PFSK-1 (cell line): Measurements from ENCODE around the gene LRRTM2.

Experiments
- FOXP2 ChIP-seq: optimal IDR thresholded peaks from 2 replicates; pipeline ENCODE3; 2011; ENCODE audit warnings: borderline replicate concordance, control low read depth, inconsistent platforms; ENCODE audit not compliant: insufficient read depth; ENCODE audit errors: extremely low read length, extremely low read depth
- POLR2AphosphoS5 ChIP-seq: IDR thresholded peaks from 2 replicates; pipeline ENCODE4 v1.6.1; 2012; ENCODE audit warnings: low read depth, mild to moderate bottlenecking, control low read depth, low read length, moderate library complexity
- SIN3A ChIP-seq: IDR thresholded peaks from 2 replicates; pipeline ENCODE4 v1.6.1; 2012; ENCODE audit warnings: mild to moderate bottlenecking, low read length, moderate library complexity, borderline replicate concordance; ENCODE audit not compliant: insufficient read depth
- TAF1 ChIP-seq: IDR thresholded peaks from 2 replicates; pipeline ENCODE4 v1.6.1; 2012; ENCODE audit warnings: low read length, control low read depth, borderline replicate concordance; ENCODE audit not compliant: insufficient read depth
- TF ChIP-seq, protein P1 (sequence below), 2 experiments: IDR thresholded peaks; 2 replicates each; pipeline versions ENCODE4 v1.6.1 to v1.8.0; 2011 to 2012; ENCODE audit warnings: low read depth in 2 of 2, low read length in 2 of 2, control low read depth in 1 of 2, inconsistent platforms in 1 of 2, mild to moderate bottlenecking in 1 of 2, moderate library complexity in 1 of 2; ENCODE audit not compliant: insufficient read depth in 1 of 2

The LRRTM2 gene

DNA sequence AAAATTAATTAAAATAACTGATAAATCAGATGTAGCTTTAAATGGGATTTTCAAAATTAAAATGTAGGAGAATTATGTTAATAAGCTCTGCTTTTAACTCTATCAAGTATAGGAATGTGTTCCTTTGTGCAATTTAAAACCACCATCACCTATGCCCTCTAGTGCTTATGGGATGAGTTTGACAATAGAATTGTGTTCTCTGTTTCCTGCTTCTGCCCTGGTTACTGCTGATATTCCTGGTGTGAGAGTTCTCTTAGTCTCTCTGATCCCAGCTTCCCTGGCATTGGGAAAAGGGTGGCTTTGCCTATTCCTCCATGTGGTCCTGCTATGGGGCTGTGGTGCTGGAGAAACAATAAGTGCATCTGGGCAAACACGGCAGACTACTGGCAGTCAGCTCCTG, 8.1 kb downstream of the LRRTM2 start:
- TF ChIP-seq POLR2AphosphoS5 = no peak
- TF ChIP-seq SIN3A = no peak
- TF ChIP-seq TAF1 = no peak
- TF ChIP-seq FOXP2 = no peak
- TF ChIP-seq, protein P1, sequence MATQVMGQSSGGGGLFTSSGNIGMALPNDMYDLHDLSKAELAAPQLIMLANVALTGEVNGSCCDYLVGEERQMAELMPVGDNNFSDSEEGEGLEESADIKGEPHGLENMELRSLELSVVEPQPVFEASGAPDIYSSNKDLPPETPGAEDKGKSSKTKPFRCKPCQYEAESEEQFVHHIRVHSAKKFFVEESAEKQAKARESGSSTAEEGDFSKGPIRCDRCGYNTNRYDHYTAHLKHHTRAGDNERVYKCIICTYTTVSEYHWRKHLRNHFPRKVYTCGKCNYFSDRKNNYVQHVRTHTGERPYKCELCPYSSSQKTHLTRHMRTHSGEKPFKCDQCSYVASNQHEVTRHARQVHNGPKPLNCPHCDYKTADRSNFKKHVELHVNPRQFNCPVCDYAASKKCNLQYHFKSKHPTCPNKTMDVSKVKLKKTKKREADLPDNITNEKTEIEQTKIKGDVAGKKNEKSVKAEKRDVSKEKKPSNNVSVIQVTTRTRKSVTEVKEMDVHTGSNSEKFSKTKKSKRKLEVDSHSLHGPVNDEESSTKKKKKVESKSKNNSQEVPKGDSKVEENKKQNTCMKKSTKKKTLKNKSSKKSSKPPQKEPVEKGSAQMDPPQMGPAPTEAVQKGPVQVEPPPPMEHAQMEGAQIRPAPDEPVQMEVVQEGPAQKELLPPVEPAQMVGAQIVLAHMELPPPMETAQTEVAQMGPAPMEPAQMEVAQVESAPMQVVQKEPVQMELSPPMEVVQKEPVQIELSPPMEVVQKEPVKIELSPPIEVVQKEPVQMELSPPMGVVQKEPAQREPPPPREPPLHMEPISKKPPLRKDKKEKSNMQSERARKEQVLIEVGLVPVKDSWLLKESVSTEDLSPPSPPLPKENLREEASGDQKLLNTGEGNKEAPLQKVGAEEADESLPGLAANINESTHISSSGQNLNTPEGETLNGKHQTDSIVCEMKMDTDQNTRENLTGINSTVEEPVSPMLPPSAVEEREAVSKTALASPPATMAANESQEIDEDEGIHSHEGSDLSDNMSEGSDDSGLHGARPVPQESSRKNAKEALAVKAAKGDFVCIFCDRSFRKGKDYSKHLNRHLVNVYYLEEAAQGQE (IDR thresholded peaks at IDR 0.05; ENCODE audit: insufficient read depth in 1 of 2, low read depth in 2 of 2, low read length in 2 of 2) = no peak

DNA sequence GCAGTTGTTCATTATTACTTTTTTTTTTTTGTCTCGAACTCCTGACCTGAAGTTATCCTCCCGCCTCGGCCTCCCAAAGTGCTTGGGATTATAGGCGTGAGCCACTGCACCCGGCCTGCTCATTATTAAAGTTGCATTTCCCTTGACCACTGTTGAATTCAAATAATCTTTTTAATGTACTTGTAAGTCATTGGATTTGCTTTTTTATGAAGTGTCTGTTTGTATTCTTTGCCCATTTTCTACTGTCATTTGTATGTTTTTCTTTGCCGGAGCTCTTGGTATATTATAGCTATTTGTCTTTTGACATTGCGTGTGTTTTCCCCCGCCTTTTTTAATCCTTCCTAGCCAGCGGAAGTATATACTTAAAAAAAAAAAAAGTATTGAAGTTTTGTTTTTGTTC, 22.0 kb downstream of the LRRTM2 start:
- TF ChIP-seq SIN3A (no peak), TAF1 (no peak), POLR2AphosphoS5 (no peak), FOXP2 (no peak)
- TF ChIP-seq, protein P1 (IDR thresholded peaks at IDR 0.05; ENCODE audit: insufficient read depth in 1 of 2, low read depth in 2 of 2, low read length in 2 of 2) = no peak

- TF ChIP-seq TAF1 = no peak
- TF ChIP-seq SIN3A = no peak
- TF ChIP-seq POLR2AphosphoS5 = no peak
- no peak for TF ChIP-seq FOXP2
Measured at GRCh38 chr5:138850865-138851435, 24.2 kb downstream of the LRRTM2 start.

DNA sequence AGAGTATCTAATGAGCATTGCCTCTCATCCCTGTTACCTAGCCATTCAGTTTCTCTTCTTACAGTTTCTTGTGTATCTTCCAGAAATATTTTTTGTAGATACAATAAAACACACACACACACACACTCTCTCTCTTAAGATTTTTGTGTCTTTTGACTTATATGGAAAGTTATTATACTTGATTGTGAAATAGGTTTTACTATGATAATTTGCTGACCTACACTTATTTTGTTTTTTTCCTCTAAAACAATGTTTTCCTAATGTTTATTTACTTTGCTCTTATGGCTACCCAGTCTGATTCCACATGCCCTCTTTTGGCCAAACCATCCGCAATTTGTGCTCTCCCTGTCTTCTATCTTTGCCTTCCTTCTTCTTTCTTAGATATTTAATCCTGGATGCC, 25.3 kb downstream of the LRRTM2 start:
- TF ChIP-seq, protein P1 (IDR thresholded peaks at IDR 0.05; ENCODE audit: insufficient read depth in 1 of 2, low read depth in 2 of 2, low read length in 2 of 2) = no peak
- TF ChIP-seq SIN3A (no peak), FOXP2 (no peak), POLR2AphosphoS5 (no peak), TAF1 (no peak)

DNA sequence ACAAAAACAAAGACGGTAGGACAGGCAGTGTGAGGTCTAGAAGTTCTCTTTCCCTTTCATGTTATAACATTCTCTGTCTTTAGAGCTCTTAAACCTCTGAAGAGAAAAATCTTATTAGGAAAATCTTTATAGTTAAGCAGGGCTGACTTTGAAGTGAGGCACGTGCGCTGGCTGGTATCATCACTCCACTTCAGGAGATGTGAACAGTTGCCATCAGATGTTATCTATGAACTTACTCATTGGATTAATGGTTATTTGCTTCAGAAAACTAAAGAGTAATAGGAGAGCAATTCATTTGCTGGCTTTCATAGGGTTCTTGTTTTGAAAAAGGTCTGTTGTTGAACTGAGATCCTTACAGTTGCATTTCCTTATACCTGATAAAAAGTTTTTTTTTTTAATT, 25.7 kb downstream of the LRRTM2 start:
- TF ChIP-seq FOXP2 (no peak), SIN3A (no peak), POLR2AphosphoS5 (no peak), TAF1 (no peak)
- TF ChIP-seq, protein P1 (IDR thresholded peaks at IDR 0.05; ENCODE audit: insufficient read depth in 1 of 2, low read depth in 2 of 2, low read length in 2 of 2) = no peak
